Measurements from ENCODE around the gene EEF2K.

Gene EEF2K

DNA sequence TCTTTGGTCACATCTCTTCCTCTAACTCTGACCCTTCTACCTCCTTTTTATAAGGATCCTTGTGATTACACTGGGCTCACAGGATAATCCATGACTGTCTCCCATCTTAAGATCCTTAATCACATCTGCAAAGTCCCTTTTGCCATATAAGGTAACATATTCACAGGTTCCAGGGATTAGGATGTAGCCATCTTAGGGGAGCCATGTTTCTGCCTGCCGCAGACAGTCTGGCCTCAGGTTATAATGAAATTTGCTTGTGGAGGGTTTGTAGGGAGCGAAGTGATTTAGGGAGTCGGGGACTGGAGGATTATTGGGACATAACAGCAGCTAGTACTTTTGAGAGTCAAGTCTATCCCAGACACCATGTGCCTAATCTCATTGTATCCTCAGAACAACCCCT, 7.7 kb downstream of the EEF2K start:
- ATAC-seq = no peak
- TF ChIP-seq RARB (CRISPR knock-in tag; IDR thresholded peaks at IDR 0.05) (no peak), ZFP30 (CRISPR knock-in tag; IDR thresholded peaks at IDR 0.05) (no peak), ZC3H10 (CRISPR knock-in tag; IDR thresholded peaks at IDR 0.05) (no peak)
- TF ChIP-seq, protein P1, sequence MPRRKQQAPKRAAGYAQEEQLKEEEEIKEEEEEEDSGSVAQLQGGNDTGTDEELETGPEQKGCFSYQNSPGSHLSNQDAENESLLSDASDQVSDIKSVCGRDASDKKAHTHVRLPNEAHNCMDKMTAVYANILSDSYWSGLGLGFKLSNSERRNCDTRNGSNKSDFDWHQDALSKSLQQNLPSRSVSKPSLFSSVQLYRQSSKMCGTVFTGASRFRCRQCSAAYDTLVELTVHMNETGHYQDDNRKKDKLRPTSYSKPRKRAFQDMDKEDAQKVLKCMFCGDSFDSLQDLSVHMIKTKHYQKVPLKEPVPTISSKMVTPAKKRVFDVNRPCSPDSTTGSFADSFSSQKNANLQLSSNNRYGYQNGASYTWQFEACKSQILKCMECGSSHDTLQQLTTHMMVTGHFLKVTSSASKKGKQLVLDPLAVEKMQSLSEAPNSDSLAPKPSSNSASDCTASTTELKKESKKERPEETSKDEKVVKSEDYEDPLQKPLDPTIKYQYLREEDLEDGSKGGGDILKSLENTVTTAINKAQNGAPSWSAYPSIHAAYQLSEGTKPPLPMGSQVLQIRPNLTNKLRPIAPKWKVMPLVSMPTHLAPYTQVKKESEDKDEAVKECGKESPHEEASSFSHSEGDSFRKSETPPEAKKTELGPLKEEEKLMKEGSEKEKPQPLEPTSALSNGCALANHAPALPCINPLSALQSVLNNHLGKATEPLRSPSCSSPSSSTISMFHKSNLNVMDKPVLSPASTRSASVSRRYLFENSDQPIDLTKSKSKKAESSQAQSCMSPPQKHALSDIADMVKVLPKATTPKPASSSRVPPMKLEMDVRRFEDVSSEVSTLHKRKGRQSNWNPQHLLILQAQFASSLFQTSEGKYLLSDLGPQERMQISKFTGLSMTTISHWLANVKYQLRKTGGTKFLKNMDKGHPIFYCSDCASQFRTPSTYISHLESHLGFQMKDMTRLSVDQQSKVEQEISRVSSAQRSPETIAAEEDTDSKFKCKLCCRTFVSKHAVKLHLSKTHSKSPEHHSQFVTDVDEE (CRISPR knock-in tag; IDR thresholded peaks at IDR 0.05) = no peak
- TF ChIP-seq, protein P2, sequence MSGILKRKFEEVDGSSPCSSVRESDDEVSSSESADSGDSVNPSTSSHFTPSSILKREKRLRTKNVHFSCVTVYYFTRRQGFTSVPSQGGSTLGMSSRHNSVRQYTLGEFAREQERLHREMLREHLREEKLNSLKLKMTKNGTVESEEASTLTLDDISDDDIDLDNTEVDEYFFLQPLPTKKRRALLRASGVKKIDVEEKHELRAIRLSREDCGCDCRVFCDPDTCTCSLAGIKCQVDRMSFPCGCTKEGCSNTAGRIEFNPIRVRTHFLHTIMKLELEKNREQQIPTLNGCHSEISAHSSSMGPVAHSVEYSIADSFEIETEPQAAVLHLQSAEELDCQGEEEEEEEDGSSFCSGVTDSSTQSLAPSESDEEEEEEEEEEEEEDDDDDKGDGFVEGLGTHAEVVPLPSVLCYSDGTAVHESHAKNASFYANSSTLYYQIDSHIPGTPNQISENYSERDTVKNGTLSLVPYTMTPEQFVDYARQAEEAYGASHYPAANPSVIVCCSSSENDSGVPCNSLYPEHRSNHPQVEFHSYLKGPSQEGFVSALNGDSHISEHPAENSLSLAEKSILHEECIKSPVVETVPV (CRISPR knock-in tag; IDR thresholded peaks at IDR 0.05) = no peak
- TF ChIP-seq, protein P3, sequence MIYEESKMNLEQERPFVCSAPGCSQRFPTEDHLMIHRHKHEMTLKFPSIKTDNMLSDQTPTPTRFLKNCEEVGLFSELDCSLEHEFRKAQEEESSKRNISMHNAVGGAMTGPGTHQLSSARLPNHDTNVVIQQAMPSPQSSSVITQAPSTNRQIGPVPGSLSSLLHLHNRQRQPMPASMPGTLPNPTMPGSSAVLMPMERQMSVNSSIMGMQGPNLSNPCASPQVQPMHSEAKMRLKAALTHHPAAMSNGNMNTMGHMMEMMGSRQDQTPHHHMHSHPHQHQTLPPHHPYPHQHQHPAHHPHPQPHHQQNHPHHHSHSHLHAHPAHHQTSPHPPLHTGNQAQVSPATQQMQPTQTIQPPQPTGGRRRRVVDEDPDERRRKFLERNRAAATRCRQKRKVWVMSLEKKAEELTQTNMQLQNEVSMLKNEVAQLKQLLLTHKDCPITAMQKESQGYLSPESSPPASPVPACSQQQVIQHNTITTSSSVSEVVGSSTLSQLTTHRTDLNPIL (CRISPR knock-in tag; IDR thresholded peaks at IDR 0.05; ENCODE audit: low read depth) = no peak

DNA sequence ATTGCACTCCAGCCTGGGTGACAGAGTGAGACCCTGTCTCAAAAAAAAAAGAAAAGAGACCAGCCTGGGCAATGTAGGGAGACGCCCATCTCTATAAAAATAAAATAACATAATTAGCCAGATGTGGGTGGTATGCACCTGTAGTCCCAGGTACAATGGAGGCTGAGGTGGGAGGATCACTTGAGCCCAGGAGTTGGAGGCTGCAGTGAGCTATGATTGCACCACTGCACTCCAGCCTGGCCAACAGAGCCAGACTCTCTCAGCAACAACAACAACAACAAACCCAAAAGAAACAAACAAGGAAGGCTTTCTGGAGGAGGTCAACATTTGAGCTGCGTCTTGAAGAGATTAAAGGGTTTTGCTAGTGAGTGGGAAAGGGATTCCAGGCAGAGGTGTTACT, 8.3 kb downstream of the EEF2K start:
- ATAC-seq = no peak
- TF ChIP-seq, protein P2 (CRISPR knock-in tag; IDR thresholded peaks at IDR 0.05) = no peak
- TF ChIP-seq TCF4 (CRISPR knock-in tag; IDR thresholded peaks at IDR 0.05; ENCODE audit: borderline replicate concordance) = no peak
- TF ChIP-seq, protein P3 (CRISPR knock-in tag; IDR thresholded peaks at IDR 0.05; ENCODE audit: low read depth) = no peak
- no peak for TF ChIP-seq ZFP30 (CRISPR knock-in tag; IDR thresholded peaks at IDR 0.05)
- TF ChIP-seq ZNF70 (CRISPR knock-in tag; IDR thresholded peaks at IDR 0.05) = no peak
- no peak for TF ChIP-seq ZC3H10 (CRISPR knock-in tag; IDR thresholded peaks at IDR 0.05)
- TF ChIP-seq CSDC2 (CRISPR knock-in tag; IDR thresholded peaks at IDR 0.05) = no peak
- TF ChIP-seq, protein P4, sequence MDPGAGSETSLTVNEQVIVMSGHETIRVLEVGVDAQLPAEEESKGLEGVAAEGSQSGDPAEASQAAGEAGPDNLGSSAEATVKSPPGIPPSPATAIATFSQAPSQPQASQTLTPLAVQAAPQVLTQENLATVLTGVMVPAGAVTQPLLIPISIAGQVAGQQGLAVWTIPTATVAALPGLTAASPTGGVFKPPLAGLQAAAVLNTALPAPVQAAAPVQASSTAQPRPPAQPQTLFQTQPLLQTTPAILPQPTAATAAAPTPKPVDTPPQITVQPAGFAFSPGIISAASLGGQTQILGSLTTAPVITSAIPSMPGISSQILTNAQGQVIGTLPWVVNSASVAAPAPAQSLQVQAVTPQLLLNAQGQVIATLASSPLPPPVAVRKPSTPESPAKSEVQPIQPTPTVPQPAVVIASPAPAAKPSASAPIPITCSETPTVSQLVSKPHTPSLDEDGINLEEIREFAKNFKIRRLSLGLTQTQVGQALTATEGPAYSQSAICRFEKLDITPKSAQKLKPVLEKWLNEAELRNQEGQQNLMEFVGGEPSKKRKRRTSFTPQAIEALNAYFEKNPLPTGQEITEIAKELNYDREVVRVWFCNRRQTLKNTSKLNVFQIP (CRISPR knock-in tag; IDR thresholded peaks at IDR 0.05; ENCODE audit: borderline replicate concordance, low read depth) = no peak
- no peak for TF ChIP-seq ESRRG (CRISPR knock-in tag; IDR thresholded peaks at IDR 0.05)
- TF ChIP-seq SNAI2 (CRISPR knock-in tag; IDR thresholded peaks at IDR 0.05) = no peak
- TF ChIP-seq ZNF565 (CRISPR knock-in tag; conservative IDR thresholded peaks at IDR 0.05; ENCODE audit: low read depth) = no peak
- TF ChIP-seq BACH2 (CRISPR knock-in tag; IDR thresholded peaks at IDR 0.05; ENCODE audit: borderline replicate concordance) = no peak
- TF ChIP-seq ISL1 (CRISPR knock-in tag; IDR thresholded peaks at IDR 0.05) = no peak
- no peak for TF ChIP-seq PPARA (CRISPR knock-in tag; IDR thresholded peaks at IDR 0.05; ENCODE audit: borderline replicate concordance)
- TF ChIP-seq, protein P1 (CRISPR knock-in tag; IDR thresholded peaks at IDR 0.05) = no peak
- TF ChIP-seq, protein P5, sequence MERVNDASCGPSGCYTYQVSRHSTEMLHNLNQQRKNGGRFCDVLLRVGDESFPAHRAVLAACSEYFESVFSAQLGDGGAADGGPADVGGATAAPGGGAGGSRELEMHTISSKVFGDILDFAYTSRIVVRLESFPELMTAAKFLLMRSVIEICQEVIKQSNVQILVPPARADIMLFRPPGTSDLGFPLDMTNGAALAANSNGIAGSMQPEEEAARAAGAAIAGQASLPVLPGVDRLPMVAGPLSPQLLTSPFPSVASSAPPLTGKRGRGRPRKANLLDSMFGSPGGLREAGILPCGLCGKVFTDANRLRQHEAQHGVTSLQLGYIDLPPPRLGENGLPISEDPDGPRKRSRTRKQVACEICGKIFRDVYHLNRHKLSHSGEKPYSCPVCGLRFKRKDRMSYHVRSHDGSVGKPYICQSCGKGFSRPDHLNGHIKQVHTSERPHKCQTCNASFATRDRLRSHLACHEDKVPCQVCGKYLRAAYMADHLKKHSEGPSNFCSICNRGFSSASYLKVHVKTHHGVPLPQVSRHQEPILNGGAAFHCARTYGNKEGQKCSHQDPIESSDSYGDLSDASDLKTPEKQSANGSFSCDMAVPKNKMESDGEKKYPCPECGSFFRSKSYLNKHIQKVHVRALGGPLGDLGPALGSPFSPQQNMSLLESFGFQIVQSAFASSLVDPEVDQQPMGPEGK (CRISPR knock-in tag; IDR thresholded peaks at IDR 0.05; ENCODE audit: borderline replicate concordance) = no peak
- no peak for TF ChIP-seq RARB (CRISPR knock-in tag; IDR thresholded peaks at IDR 0.05)
- no peak for TF ChIP-seq ARNTL (CRISPR knock-in tag; IDR thresholded peaks at IDR 0.05; ENCODE audit: borderline replicate concordance, low read depth)
- no peak for TF ChIP-seq OSR1 (CRISPR knock-in tag; IDR thresholded peaks at IDR 0.05)

Data from SK-N-SH treated with all-trans-retinoic acid at 6 μM for 48 hours (cell line).